GM19238 (cell line): ENCODE data around the gene NMRK2.
"Not testable (repeated sequence)": the region's sequence is repeated elsewhere in the genome, so short reads cannot be mapped to it uniquely, and the experiment has no call there.

Source experiments
- DNase-seq: peaks from one replicate; pipeline ENCODE4 v3.0.0; 2011; ENCODE audit warnings: low spot score; ENCODE audit not compliant: insufficient read length

NMRK2 gene

GRCh38 chr19:3936506-3937442 lies 3.9 kb downstream of the NMRK2 start:
- no peak for DNase-seq

GRCh38 chr19:3938300-3938950 lies 5.6 kb downstream of the NMRK2 start:
- DNase-seq: not testable (repeated sequence)

- no peak for DNase-seq
Observed at GRCh38 chr19:3942790-3943409, 10.0 kb downstream of the NMRK2 start.

- no peak for DNase-seq
Observed at GRCh38 chr19:3944018-3944721, 11.3 kb downstream of the NMRK2 start.

- DNase-seq: no peak
Observed at GRCh38 chr19:3945838-3946237, 13.0 kb downstream of the NMRK2 start.

GRCh38 chr19:3947316-3947933 lies 14.6 kb downstream of the NMRK2 start:
- DNase-seq: not testable (repeated sequence)

- no peak for DNase-seq
Observed at GRCh38 chr19:3949294-3949693, 16.4 kb downstream of the NMRK2 start.

- no peak for DNase-seq
Observed at GRCh38 chr19:3949997-3950859, 17.4 kb downstream of the NMRK2 start.

- DNase-seq: no peak
Observed at GRCh38 chr19:3950871-3951861, 18.3 kb downstream of the NMRK2 start.

- DNase-seq: not testable (repeated sequence)
Observed at GRCh38 chr19:3952755-3953276, 19.9 kb downstream of the NMRK2 start.

- DNase-seq: no peak
Observed at GRCh38 chr19:3954107-3954506, 21.2 kb downstream of the NMRK2 start.

GRCh38 chr19:3955276-3955675 lies 22.4 kb downstream of the NMRK2 start:
- DNase-seq: not testable (repeated sequence)

- no peak for DNase-seq
Observed at GRCh38 chr19:3955688-3956087, 22.8 kb downstream of the NMRK2 start.

- no peak for DNase-seq
Observed at GRCh38 chr19:3958836-3959765, 26.2 kb downstream of the NMRK2 start.

- no peak for DNase-seq
Observed at GRCh38 chr19:3959766-3960131, 26.9 kb downstream of the NMRK2 start.

GRCh38 chr19:3961007-3961406 lies 28.1 kb downstream of the NMRK2 start:
- DNase-seq: no peak

- DNase-seq: no peak
Observed at GRCh38 chr19:3963458-3964255, 30.8 kb downstream of the NMRK2 start.
